ENCODE data around the gene SMIM3.
"Not testable (repeated sequence)": the region's sequence is repeated elsewhere in the genome, so short reads cannot be mapped to it uniquely, and the experiment has no call there.

Gene SMIM3

DNA sequence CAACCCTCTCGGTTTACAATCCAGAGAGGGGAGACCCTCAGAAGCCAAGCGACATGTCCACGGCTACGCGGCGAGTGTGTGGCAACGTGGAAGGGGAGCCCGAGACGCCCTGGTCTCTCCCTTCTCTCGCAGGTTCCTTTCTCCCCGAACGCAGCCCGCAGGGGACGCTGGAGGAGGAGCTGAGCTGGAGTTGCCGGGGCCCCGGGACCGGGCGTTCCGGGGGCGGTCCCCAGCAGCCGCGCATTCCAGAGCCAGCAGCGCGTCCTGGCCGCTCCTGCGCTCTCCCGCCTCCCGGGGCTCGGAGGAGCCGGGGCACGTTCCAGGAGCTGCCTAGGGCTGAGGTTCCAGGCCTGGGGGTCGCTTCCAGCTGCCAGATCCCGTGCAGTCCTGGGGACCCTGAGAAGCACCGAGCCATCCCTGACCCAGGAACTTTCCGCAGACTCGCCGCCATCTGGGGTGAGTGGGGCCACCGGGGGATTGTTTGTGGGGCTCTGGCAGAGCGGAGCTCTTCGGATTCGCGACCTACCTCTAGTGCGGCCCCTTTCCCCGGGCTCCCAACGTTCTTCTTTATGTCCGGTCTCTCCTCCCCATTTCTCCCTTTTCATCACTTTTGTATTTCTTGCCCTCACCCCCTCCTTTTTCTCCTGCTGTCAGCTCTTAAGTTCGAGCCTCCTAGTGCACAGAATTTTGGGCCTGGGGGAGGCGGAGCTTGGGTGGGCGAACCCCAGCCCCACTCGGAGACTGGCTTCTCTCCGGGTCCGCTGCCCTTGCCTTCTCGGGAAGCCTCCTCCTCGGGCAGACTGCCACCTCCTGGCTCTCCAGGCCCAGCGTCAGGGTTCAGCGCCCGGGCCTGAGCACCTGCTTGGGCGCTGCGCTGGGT lies at the start of gene SMIM3:
SMIM3 (plus strand) TSS at position 241 of the 880 bp plus-strand sequence. CDS start 16,684 bp downstream, outside the sequence.
- peak; percentile 70 for DNase-seq

DNA sequence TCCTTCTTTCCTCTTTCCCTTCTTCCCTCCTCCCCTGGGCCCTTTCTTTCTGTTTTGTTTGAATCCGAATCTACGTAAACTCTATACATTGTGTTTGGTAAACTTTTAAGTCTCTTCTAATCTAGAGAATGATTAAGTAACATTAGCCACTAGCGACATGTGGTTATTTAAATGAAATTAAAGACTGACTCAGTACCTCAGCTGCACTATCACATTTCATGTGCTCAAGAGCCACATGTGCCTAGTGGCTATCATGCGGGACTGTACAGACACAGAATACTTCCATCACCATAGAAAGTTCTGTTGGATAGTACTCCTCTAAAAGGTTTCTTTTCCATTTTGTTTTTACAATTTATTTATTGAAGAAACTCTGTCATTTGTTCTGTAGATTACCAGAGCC lies 48.7 kb upstream of the SMIM3 start:
- DNase-seq = no peak

GRCh38 chr5:150731669-150732242 lies 46.8 kb upstream of the SMIM3 start:
- DNase-seq = no peak

GRCh38 chr5:150734579-150735384 lies 43.8 kb upstream of the SMIM3 start:
- DNase-seq = no peak

DNA sequence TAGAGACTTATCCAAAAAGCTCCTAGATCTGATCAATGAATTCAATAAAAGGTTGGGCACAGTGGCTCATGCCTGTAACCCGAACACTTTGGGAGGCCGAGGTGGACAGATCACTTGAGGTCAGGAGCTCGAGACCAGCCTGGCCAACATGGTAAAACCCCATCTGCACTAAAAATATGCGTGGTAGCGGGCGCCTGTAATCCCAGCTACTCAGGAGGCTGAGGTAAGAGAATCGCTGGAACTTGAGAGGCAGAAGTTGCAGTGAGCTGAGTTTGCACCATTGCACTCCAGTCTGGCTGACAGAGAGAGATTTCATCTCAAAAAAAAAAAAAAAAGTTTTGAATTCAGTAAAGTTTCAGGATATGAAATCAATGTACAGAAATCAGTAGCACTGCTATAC lies 39.7 kb upstream of the SMIM3 start:
- no peak for DNase-seq

DNA sequence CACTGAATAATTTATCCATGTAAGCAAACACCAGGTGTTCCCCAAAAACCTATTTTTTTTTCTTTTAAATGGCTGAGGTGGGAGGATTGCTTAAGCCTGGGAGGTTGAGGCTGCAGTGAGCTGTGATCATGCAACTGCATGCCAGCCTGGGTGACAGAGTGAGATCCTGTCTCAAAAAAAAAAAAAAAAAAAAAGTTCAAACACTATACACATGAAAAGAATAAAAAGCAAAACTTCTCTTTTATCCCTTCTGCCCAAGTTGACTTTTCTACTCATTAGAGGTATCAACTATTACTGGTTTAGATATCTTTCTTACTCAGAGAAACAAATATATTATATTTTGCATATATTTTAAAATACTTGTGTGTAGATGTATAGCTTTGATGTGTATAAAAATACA lies 37.6 kb upstream of the SMIM3 start:
- DNase-seq = no peak

GRCh38 chr5:150742455-150743141 lies 36.0 kb upstream of the SMIM3 start:
- DNase-seq = not testable (repeated sequence)

GRCh38 chr5:150743142-150743488 lies 35.4 kb upstream of the SMIM3 start:
- not testable (repeated sequence) for DNase-seq

DNA sequence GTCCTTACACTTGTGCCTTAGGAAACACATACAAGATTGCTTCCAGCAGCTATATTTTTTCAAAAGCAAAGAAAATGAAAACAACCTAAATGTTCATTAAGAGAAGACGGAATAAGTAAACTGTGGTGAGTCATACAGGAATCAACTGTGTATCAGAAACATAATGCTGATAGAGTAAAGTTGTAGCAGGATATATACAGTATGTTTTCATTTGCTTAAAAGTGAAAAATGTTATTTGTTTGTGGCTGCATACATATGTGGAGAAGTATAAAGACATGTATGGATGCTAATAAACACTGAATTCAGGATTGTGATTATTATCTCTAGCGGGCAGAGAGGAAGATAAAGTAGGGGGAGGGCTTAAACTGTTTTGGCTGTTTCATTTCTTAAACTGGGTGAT lies 28.1 kb upstream of the SMIM3 start:
- no peak for DNase-seq

DNA sequence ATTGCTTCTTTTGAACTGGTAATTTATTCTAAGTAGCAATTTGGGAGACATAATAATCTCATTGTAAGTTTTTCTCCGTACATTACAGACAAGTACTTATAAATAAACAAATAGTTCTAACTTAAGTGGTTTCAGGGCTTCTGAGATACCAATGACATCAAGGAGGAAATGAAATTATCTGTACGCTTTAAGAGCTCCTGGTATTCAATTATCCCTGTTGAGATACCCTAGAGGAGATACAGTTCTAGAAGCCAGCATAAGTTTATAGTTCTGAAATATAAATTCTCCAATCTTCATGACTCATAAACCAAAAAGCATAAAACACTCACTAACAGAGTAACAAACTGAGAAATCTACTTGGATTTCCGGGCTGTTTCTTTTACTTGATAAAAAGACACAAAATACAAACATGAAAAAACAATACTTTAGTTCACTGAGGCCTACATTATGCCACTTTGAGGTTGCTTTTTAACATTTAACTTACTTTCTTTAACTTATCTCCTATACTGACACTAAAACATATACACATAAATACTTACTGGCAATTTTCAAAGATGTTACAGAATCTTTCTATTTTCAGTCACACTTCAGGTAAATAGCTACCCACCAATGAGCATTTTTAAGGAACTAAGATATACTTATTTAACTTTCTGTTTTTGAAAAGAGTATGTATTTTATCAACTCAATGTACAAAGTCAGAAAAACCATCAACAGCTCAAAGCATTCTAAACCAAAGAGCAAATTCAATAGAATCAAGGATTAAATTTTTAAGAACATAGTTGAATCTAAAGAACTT lies 27.3 kb upstream of the SMIM3 start:
- no peak for DNase-seq

- no peak for DNase-seq
Measured at GRCh38 chr5:150753463-150753862, 25.1 kb upstream of the SMIM3 start.

DNA sequence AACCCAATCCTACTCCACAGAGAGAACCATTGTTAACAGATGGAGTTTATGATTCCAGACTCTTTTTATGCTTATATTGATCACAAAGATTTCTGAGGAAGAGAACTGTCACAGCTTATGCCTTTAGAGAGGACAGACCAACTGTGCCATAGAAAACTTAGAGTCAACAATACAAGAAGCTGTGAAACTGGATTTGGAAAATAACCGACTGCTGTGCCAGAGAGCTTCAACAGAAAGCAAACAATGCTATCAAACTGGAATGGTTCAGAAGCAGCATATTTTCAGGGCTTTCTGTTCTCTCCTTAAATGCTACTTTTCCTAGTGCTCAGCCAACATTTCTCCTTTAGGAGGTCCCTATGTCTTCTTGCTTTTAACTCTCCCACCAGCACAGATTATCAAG lies 24.7 kb upstream of the SMIM3 start:
- no peak for DNase-seq

DNA sequence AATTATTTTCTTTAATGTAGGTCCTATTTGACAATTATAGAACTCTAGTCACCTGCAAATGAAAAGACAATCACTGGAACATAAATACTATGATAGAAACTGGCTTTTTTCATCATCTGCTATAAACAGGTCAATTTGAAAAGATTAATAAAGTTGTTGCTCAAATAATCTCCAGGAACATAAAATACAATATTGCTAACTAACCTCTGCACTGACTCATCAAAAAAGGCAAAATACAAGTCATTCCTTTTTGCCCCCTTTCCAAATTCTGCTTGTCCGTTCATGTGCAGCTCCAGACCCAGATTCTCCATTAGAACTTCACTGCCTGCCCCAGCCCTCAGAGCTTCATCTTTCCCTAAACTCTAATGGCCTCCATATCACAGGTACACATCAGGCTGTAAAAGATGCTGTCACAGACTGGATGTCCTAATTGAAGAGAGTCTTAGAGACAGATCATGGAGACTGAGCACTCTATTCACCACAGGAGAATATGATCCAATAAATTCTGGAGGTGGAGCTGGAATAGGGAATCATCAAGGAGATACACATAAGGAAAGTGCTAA lies 21.4 kb upstream of the SMIM3 start:
- no peak for DNase-seq

DNA sequence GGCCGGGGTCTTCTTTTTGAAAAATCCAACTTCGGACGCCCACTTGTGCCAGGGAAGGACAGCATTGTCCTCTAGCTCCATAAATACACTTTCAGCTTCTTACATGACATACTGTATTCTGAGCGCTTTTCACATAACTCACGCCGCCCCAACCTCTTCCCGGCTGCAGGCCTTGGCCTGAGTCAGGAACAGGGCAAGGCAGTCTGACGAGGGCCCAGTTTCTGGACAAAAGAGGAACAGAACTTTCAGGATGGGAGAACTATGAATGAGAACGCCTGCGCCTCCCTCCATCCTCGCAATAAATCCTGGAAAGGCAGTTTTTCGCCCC lies 20.4 kb upstream of the SMIM3 start:
- DNase-seq = no peak

DNA sequence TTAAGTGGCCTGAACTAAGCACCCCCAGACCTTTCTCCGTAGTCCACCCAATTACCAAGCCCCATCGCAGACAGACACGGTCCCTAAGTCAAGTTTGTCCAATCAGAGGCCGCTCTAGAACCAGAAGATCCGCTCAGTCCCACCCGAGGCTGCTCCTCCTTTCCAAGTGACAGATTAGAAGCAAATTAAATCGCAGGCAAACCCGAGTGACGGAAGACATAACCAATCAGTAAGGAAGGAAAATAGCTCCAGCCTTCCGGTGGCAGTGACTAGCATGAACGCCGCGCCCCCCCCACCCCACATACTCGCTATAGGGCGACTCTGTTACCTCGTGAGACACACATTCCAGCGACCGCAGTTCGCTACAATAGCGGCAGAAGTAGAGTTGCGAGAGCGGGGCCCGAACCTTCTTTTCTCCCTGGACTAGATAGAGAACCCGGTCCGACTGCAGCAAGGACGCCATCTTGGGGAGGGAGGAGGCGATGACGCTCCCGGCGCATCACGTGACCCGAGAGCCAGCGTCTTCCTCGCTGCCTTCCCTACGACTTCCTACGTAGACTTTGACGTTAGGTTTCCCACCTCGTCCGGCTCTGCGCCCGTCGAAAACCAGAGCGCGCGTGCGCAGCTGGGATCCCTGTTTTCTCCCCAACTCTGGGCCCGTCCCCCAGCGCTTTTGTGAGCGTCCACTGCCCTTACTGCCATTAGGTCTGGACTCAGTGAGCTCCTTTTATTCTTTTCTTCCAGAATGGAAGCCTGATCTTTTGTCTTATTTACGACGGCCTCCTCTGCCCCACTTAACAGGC lies 19.8 kb upstream of the SMIM3 start, which contains the start of gene DCTN4:
DCTN4 (minus strand) TSS at position 487 of the 803 bp plus-strand sequence; CDS start at position 463, 24 bp downstream.
- DNase-seq = peak; percentile 98

- DNase-seq = no peak
Measured at GRCh38 chr5:150759334-150759583, 19.3 kb upstream of the SMIM3 start.

- no peak for DNase-seq
Measured at GRCh38 chr5:150762211-150762610, 16.3 kb upstream of the SMIM3 start.

DNA sequence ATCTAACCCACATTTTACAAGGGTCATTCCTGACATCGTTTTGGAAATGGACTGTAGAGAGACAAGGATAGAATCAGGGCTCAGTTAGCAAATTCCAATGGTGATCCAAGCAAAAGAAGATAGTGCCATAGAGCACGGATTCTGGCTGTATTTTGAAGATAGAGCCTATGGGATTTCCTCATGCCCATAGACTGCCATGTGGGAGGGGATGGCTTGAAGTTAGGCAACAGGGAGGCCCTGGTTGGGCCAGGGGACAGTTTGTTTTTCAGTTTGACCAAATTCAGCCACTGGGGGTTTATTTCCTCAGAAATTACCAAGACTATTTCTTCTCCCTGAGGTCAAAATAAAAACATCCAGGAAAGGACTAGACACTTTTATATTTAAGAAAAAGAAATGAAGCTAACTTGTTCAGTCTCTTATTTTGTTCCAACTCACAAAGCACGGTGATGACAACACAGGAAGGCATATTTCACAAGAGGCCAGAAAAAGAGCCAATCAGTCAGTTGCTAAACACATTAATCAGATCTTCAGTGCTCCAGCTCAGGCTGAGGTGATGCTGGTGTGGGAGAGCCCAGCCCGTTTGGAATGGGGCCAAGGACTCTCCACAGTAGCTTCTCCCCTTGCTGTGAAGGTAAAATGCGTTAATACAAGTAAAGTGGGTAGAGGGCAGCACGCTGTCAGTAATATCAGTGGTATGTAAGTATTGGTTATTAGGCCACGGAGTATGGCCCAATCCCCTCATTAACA lies 15.4 kb upstream of the SMIM3 start:
- no peak for DNase-seq

GRCh38 chr5:150764530-150764929 lies 14.0 kb upstream of the SMIM3 start:
- no peak for DNase-seq

- DNase-seq = no peak
Measured at GRCh38 chr5:150765011-150765798, 13.4 kb upstream of the SMIM3 start.
